Hematopoietic multipotent progenitor cell treated with erythropoietin and hydrocortisone succinate and interleukin-3 and kit ligand, for 15 days (in vitro differentiated cells): Measurements from ENCODE around the gene SUPT3H.
A peak's percentile ranks its signal among the peaks of the same experiment; 100 is the strongest.

Source experiments
- DNase-seq: peaks from one replicate; pipeline ENCODE4 v3.0.0-alpha.2; 2015; ENCODE audit warnings: low spot score

Gene SUPT3H

DNA sequence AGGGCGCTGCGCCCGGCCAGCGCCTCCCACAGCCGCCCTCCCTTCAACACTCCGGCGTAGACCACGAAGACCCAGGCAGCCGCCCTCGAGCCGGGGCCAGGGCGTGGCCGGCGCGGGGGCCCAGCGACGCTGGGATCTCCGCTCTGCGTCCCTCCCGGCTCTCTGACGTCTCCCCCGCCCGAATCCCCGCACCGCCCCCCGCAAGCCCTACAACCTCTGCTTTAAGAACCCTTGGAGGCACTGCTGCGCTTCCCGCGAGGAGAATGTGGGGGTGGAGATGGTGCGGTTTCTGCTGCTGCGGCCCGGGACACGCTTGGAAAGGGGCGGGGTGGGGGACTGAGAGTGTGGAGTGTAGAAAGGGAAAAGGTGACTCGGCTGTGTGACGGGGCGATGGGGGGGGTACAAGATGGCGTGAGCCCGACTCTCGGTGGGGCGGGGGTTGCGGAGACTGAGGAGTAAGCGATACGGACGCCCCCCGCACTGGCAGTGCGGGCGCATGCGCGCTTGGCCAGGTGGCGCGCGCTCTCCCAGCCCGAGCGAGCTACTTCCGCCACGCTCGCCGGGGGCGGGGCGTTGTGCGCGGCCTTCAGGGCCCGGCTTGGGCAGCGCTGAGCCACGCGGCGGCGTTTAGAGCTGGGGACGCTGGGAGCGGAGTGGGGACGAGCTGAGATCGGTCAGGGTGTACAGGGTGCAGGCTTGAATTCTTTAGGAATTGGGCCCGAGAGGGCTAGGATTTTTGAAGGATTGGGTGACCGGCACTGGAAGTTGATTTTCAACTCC lies at the start of gene SUPT3H:
Gene SUPT3H (minus strand): TSS at position 381 of the 780 bp plus-strand sequence.
- DNase-seq = peak; percentile 85

DNA sequence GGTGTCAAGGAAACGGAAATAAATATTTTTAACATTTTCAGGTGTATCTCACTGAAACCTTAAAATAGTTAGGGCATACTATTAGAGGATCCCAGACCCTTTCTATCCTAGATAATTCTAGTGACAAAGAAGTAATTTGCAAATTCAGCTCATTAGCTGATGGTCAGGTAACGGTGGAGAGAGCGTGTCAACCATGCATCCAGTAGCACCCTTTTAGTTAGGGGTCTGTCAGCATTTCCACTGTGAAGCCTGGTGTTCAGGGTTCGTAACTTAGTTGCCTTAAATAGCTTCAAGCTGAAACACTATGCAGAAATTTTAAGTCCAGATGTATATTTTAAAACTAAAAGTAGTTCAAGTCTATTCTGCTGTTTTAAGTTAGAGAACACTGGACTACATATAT lies 48.5 kb upstream of the SUPT3H start:
- DNase-seq = no peak

GRCh38 chr6:45424451-45424861 lies 46.7 kb upstream of the SUPT3H start:
- DNase-seq = no peak

DNA sequence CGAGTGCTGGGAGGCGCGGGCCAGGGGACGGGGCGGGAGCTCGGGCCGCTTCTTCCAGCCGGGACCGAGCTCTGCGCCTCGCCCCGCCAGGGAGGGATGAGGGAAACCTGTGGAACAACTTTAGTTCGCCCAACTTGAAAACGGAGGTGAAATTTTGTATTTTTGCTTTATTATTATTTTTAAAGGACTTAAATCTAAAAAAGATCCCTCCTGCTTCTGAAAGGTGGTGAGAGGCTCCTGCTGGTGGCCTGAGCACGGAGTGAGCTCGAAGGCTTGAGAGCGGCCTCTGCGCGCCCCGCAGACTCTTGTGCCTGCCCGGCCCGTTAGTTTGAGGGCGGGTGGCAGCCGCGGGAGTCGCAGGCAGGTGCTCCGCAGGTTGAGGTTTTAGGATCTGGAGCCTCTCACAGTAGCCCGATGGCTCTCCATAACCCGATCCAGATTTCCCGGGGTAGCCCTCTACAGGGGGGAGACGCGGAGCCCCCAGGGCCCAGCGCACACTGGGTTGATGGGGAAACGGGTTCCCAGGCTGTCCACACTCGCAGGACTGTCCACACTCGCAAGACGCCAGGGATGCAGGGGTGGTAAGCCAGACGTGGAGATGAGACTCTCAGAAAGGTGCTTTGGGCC lies 46.2 kb upstream of the SUPT3H start:
- no peak for DNase-seq

DNA sequence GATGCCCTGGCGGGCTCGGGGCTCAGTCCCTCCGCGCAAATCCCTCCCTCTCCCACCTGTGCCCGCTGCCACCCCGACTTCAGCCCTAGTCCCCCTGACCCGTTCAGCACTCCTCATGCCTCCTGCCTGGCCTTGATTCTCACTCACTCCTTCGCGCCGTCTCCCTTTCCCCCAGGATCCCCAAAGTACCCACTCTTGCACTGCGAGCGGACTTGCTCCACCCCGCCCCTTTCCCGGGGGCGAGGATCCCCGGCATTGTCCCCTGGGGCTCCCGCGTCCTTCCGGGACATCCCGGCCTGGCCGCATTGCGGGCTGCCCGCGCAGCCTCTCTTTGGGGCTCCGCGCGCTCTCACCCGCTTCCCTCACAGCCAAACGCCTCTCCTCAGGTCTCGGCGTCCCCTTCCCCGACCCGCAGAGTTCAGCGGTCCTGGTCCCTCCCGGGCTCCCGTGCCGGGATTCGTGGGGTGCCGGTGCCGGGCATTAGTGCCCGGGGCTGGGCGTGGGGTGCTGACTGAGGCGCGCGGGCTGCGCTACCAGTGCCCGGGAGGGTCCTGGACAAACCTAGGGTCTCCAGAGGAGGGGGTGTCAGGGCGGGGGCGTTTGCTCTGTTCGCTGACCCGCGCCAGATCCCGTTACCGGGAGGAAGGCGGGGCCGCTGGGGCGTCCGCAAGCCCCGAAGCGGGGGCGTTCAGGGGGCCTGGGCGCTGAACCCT lies 45.5 kb upstream of the SUPT3H start:
- no peak for DNase-seq

DNA sequence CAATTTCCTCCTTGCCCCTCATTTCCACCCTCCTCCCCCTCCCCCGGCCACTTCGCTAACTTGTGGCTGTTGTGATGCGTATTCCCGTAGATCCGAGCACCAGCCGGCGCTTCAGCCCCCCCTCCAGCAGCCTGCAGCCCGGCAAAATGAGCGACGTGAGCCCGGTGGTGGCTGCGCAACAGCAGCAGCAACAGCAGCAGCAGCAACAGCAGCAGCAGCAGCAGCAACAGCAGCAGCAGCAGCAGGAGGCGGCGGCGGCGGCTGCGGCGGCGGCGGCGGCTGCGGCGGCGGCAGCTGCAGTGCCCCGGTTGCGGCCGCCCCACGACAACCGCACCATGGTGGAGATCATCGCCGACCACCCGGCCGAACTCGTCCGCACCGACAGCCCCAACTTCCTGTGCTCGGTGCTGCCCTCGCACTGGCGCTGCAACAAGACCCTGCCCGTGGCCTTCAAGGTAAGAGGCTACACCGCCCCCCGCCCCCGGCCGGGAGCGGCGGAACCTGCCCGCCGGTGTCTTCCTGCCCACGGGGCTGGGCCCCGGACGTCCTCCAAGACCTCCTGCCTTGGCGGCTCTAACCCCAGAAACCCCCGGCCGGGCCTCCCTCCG lies 44.9 kb upstream of the SUPT3H start:
- no peak for DNase-seq

- no peak for DNase-seq
These were observed 44.2 kb upstream of the SUPT3H start for GRCh38 chr6:45421709-45422502.

DNA sequence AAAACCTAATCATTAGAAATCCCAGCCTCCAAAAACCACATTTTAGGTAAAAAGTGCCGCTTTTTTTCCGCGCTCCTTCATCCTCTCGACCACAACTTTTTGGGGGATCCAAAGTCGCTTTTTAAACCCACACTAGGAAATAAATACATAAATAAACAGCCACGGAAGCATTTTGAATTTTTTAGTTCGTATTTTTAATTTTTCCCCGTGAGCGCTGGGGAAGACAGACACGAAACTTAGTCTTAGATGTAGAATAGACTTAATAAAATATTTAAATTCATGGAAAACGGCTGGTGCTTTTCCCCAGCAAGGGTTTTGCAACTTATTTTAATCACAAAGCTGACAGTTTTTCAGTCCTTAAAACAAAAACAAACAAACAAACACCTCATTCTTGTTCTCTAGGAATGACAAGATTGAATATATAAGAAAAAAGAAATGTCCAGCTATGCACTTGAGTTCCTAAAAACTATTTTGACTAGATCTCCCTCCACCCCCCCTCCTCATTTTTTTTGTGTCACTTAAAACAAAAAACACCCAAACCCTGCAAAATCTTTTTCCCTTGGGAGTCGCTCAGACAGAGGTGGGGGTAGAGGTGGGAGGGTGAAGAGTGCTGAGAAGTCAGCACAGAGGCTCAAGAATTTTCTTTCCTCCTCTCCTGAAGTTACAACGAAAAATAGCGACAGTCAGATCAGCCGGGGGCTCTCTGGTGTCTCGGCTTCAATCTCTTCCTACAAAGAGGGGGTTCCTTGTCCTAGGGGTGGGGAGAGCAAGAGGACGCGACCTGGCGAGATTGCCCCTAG lies 43.4 kb upstream of the SUPT3H start:
- DNase-seq = no peak

DNA sequence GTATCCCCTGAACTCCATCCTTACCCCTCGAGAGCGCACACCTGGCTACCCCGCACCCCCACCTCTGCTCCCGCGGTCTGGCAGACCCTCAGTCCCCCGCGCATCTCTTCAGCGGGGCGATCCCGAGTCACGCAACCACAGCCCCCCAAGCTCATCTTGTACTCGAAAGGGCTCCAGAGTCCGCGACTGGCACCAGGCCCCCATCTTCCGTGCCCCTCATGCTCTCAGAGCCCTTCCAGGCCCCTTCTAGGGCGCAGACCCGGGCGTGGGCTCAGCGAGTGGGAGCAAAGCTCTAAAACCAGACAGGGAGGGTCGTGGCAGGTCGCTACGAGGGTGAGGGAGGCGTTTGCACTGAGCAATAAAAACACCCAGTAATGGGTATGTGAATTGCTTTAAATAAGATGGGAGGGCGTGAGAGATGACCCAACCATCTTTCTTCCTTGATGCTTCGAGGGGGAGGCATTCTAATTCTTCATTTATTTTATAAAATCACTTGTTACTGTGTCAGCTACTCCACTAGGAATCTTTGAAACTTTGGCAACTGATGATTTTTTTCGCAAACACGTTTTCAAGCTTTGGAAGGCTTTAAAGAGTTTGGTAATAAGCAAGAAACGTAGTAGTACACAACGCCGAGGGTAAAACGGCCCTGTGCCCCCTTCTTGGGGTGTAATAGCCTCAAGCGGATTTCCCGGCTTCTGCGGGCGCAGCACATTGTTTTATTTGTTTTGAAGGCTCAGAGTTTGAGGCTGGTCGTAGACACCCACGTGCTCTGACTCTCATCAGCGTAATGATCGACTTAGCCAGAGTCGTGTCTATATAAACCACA lies 42.6 kb upstream of the SUPT3H start:
- no peak for DNase-seq

GRCh38 chr6:45419571-45420082 lies 41.9 kb upstream of the SUPT3H start:
- DNase-seq = no peak

DNA sequence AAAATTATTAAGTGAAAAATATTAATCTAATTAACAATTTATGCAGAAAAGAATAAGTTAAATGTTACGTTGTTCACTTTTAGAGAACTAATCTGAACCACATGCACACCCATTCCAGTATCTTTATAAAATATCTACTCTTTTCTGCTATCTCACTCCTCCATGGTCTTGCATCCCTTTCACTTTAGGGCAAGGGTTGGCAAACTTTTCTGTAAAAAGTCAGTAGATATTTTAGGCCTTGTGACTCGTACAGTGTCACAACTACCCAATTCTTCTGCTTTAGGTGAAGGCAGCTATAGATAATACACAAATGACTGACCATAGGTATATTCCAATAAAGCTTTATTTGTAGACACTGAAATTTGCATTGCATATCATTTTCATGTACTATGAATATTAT lies 39.7 kb upstream of the SUPT3H start:
- no peak for DNase-seq

DNA sequence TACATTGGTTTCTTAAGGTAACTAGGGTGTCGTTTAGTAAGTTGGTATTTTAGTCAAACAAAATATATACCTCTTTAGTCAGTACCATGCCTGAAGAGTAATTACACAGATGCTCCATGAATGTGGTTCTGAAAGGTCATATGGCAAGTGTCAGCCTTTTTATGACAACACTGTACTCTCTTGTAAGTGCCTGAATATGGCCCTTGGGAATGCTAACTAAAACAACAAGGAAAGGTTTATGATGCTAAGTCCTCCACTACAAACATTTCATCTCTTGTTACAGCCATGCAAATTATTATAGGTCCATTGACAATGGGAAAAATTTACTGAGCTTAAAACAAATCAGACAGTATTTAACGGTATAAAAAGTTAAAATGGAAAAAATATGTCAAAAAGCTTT lies 39.0 kb upstream of the SUPT3H start:
- no peak for DNase-seq

DNA sequence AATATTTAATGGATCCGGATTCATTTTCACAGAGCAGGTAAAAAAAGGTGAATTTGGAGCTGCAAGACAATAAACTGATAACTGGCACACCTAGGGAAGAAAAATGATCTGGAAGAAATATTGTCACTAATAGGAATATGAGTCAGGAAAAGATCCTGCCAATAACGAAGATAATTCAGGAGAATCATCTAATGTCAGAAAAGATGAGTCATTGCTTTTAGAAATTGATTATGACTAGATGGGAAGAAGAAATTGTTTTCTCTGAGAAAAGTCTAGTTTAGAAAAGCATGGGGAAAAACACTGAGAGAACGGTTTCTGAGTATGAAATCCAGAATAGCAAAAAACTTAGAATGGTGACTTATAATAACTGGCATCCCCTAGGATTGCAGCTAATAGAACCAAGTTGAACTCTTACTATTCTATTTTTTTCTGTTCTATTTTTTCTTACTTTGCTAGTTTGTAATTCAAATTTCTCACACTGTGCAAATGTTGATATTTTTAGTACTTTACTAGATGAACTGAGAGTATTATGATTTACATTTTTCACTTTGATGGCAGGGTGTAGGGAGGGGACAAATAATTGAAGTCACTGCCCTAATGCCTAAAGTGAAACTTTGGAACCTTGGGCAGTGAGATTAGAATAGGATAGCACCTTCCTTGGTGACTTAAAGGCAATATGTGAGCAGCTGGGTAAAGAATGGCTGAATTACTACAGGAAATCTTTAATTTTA lies 38.2 kb upstream of the SUPT3H start:
- no peak for DNase-seq

GRCh38 chr6:45415315-45415714 lies 37.6 kb upstream of the SUPT3H start:
- DNase-seq = no peak

DNA sequence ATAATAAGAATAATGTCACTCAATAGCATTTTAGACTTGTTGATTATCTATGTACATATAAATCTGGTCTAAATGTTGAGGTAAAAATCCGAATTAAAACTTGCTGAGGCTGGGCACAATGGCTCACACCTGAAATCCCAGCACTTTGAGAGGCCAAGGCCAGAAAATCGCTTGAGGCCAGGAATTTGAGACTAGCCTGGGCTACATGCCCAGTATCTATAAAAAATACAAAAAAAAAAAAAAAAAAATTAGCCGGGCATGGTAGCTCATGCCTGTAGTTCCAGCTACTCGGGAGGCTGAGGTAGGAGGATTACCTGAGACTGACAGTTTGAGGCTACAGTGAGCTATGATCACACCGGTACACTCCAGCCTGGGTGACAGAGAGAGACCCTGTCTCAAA lies 34.2 kb upstream of the SUPT3H start:
- no peak for DNase-seq

DNA sequence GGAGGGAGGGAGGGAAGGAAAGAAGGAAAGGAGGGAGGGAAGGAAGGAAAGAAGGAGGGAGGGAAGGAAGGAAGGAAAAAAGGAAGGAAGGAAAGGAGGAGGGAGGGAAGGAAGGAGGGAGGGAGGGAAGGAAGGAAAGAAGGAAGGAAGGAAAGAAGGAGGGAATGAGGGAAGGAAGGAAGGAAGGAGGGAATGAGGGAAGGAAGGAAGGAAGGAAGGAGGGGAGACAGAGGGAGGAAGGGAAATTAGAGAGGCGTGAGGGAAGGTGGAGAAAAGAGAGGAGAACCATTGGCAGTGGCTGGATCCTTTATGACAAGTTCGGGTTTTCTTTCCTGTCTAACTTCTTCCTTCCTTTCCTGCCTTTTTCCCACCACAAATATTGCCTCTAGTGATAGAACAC lies 22.3 kb upstream of the SUPT3H start:
- no peak for DNase-seq

DNA sequence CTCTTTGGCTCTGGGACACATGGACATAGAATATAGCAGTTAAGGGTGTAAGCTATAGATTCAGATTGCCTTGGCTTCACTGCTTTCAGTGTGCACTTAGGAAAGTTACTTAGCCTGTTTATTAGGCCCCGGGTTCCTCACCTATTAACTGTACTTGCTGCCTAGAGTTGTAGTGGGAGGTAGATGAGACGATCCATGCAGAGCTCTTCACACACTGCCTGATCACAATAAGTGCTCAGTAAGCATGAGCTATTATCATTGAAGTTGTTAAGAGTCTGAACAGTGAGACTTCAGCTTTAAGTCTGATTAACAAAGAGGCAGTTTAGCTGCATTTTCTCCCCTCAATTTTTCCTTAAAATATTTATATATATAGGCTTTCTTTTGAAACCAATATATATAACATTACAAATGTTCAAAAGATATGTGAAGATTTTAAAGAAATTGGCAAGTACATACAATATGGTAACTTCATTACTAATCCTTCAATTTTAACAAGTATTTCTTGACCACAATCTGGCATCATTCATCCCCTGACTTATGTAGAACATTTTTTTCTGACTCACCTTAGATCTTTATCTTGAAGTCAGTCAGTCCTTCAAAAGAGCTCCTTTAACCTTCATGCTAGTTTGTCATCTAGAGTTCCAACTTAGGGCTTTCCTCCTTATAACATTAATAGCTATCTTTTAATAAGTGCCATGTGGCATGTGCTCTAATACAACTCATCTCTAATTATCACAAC lies 20.5 kb upstream of the SUPT3H start:
- DNase-seq = no peak

GRCh38 chr6:45394586-45395095 lies 16.9 kb upstream of the SUPT3H start:
- no peak for DNase-seq
